ENCODE results near the gene ECE1.

GRCh38 chr1:21284206-21285054, 5.8 kb downstream of the ECE1 start:
- TF ChIP-seq REST (IDR thresholded peaks at IDR 0.05; ENCODE audit: low read depth, low read length) = no peak
- no peak for TF ChIP-seq MXI1 (IDR thresholded peaks at IDR 0.05; ENCODE audit: low read depth, low read length)
- no peak for TF ChIP-seq YY1 (IDR thresholded peaks at IDR 0.05; ENCODE audit: low read depth, low read length)
- no peak for TF ChIP-seq SUZ12 (IDR thresholded peaks at IDR 0.05; ENCODE audit: unreplicated experiment)
- no peak for TF ChIP-seq CTCF (IDR thresholded peaks at IDR 0.05 in 2 of 3, conservative IDR thresholded peaks at IDR 0.05 in 1 of 3; ENCODE audit: control insufficient read depth in 2 of 3, extremely low read depth in 1 of 3, insufficient read depth in 1 of 3, low read depth in 3 of 3, low read length in 3 of 3)
- TF ChIP-seq NFXL1 (IDR thresholded peaks at IDR 0.05; ENCODE audit: borderline replicate concordance) = no peak
- no peak for TF ChIP-seq POLR2A (IDR thresholded peaks at IDR 0.05; ENCODE audit: low read depth, low read length)

Data from GM12878 (cell line).